ENCODE measurements around the gene GTSF1L.

DNA sequence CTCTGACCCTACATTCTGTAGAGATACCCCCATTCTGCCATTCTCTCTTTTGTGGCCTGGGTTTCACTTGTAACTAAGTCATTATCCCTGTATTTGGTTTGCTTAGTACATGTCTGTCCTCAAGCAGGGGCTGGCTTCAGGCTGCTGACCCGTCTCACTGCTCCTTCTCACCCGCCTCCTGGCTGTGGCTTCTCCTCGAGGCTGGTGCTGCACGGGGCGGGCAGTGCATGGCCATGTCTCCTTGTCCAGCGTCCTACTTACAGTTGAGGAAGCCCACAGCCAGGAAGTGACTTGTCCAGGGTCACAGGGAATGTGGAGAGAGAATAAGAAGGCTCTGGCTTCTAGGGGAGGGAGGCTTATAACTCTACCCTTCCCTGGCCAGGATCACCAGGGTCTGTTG is 11.3 kb downstream of the GTSF1L start:
- TF ChIP-seq, protein P1, sequence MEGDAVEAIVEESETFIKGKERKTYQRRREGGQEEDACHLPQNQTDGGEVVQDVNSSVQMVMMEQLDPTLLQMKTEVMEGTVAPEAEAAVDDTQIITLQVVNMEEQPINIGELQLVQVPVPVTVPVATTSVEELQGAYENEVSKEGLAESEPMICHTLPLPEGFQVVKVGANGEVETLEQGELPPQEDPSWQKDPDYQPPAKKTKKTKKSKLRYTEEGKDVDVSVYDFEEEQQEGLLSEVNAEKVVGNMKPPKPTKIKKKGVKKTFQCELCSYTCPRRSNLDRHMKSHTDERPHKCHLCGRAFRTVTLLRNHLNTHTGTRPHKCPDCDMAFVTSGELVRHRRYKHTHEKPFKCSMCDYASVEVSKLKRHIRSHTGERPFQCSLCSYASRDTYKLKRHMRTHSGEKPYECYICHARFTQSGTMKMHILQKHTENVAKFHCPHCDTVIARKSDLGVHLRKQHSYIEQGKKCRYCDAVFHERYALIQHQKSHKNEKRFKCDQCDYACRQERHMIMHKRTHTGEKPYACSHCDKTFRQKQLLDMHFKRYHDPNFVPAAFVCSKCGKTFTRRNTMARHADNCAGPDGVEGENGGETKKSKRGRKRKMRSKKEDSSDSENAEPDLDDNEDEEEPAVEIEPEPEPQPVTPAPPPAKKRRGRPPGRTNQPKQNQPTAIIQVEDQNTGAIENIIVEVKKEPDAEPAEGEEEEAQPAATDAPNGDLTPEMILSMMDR (IDR thresholded peaks at IDR 0.05; ENCODE audit: insufficient read depth, low read depth, low read length) = no peak
- TF ChIP-seq EZH2 (IDR thresholded peaks at IDR 0.05; ENCODE audit: insufficient read depth, low read length) = no peak
